Transverse colon (tissue), 4 donors: ENCODE results near the gene RBM39. TPM values are rescaled to one million over a fixed set of nuclear protein-coding genes. Genes with fewer than 3 reads are reported as not detected.
"Not testable (repeated sequence)": the region's sequence is repeated elsewhere in the genome, so short reads cannot be mapped to it uniquely, and the experiment has no call there.

Source experiments
- DNase-seq: peaks from one replicate; pipeline ENCODE4 v3.0.0-alpha.2; 2019
- H3K27ac ChIP-seq, 4 donors: fragments of 200-600 bp; sonication (generic); 2 replicates each; pipeline ENCODE4 v1.5.1; 2016 to 2018; ENCODE audit warnings: inconsistent platforms in 4 of 4
- H3K27me3 ChIP-seq: fragments of 200-600 bp; sonication (generic); 2 replicates; pipeline ENCODE4 v1.5.1; 2017; ENCODE audit warnings: inconsistent platforms
- H3K36me3 ChIP-seq, 4 donors: fragments of 200-600 bp; sonication (generic); 2 replicates each; pipeline ENCODE4 v1.5.1; 2017 to 2019; ENCODE audit warnings: inconsistent platforms in 4 of 4
- H3K4me1 ChIP-seq, 4 donors: fragments of 200-600 bp; sonication (generic); 2 replicates each; pipeline ENCODE4 v1.5.1; 2017 to 2020; ENCODE audit warnings: inconsistent platforms in 4 of 4
- H3K4me3 ChIP-seq, 4 donors: fragments of 200-600 bp; sonication (generic); 1 replicate in 1 of 4; 2 replicates in 3 of 4; pipeline versions ENCODE4 v1.5.1 to v1.6.1; 2017 to 2019; ENCODE audit warnings: inconsistent platforms in 4 of 4
- H3K9me3 ChIP-seq, 2 donors: fragments of 200-600 bp; sonication (generic); 2 replicates each; pipeline ENCODE4 v1.5.1; 2017 to 2019; ENCODE audit warnings: inconsistent platforms in 2 of 2
- CTCF ChIP-seq, 5 experiments: fragments of 200-600 bp in 3 of 5; fragments of 450-650 bp in 2 of 5; sonication (generic) in 3 of 5; IDR thresholded peaks; 1 replicate in 2 of 5; 2 replicates in 3 of 5; pipeline ENCODE4 v1.5.1; 2016 to 2017; ENCODE audit warnings: antibody characterized with exemption in 5 of 5, inconsistent platforms in 3 of 5, mild to moderate bottlenecking in 2 of 5, moderate library complexity in 1 of 5
- EP300 ChIP-seq: sonication (generic); formaldehyde crosslinking; IDR thresholded peaks from one replicate; pipeline ENCODE4 v1.6.1; 2017; ENCODE audit warnings: antibody characterized with exemption, low read depth
- POLR2A ChIP-seq: fragments of 450-650 bp; IDR thresholded peaks from one replicate; pipeline ENCODE4 v1.6.1; 2016; ENCODE audit warnings: antibody characterized with exemption, mild to moderate bottlenecking, moderate library complexity
- POLR2AphosphoS5 ChIP-seq, 3 donors: sonication (generic); formaldehyde crosslinking; IDR thresholded peaks; one replicate each; pipeline ENCODE4 v1.6.1; 2016; ENCODE audit warnings: antibody characterized with exemption in 3 of 3
- WGBS, 2 donors: methylation state at CpG; one replicate each; pipeline ENCODE4 v1.1.5; 2018; ENCODE audit warnings: low coverage in 1 of 2; 5-methylcytosine and 5-hydroxymethylcytosine counted together
- in situ Hi-C, 4 donors: fragments of 200-750 bp; cut with MboI; loops; one replicate each; pipeline versions ENCODE4 v1.15.0 to v1.15.1; 2017; ENCODE audit warnings: low sequenced_read_pairs in 3 of 4, low pct_ligation_motif_present in 1 of 4, low pct_unique_long_range_greater_than_20kb in 1 of 4
- intact Hi-C: fragments of 100-400 bp; cut with DNase I; formaldehyde crosslinking; loops from one replicate; pipeline ENCODE4 v1.15.1; 2023; ENCODE audit warnings: low total_unique reads
- total RNA-seq, 4 donors: library from RNA; depleted of rRNA; stranded (reverse); fragments of >200 nt; gene quantifications; one replicate each; pipeline ENCODE4 v1.1.0, GENCODE V29; 2016

RBM39 gene
- total RNA-seq, 4 donors from 2014 or later = 264 to 721 (median 416) TPM

- Histone ChIP-seq H3K27me3 (no peaks in the 10 kb centered on the region), H3K36me3 (peaks cover 0 to 99% (median 52%) of the 10 kb centered on the region in 4 donors), H3K4me3 (no peak overlapping the region), H3K9me3 (no peaks in the 10 kb centered on the region), H3K4me1 (peaks cover 0 to 6% (median under 1%) of the 10 kb centered on the region in 4 donors), H3K27ac (no peak overlapping the region)
- no peak for DNase-seq
- in situ Hi-C loops = loop anchor here in 2 of 4 donors (25.0 kb wide), 1 partner anchor 171 kb away; no protein-coding TSS in a partner anchor
- 88 to 93% methylated on average over 1 to 4 of the region's 4 CpGs for WGBS, 2 donors
- intact Hi-C loops = no loop called here
- TF ChIP-seq POLR2A = no peak
- no peak for TF ChIP-seq CTCF (IDR thresholded peaks at IDR 0.05)
- TF ChIP-seq POLR2AphosphoS5 (IDR thresholded peaks at IDR 0.05) = no peak
- TF ChIP-seq EP300 = no peak
Observed at GRCh38 chr20:35716330-35716729, 25.7 kb downstream of the RBM39 start.

- in situ Hi-C loops = loop anchor here in 2 of 4 donors (25.0 kb wide), 1 partner anchor 172 kb away; no protein-coding TSS in a partner anchor
- no peak overlapping the region for H3K4me3 ChIP-seq
- 81 to 100% methylated on average over 2 of the region's 2 CpGs for WGBS, 2 donors
- no peaks in the 10 kb centered on the region for H3K9me3 ChIP-seq
- intact Hi-C loops = no loop called here
- TF ChIP-seq POLR2A (no peak), CTCF (IDR thresholded peaks at IDR 0.05) (no peak), EP300 (no peak), POLR2AphosphoS5 (IDR thresholded peaks at IDR 0.05) (no peak)
- H3K27me3 ChIP-seq = no peaks in the 10 kb centered on the region
- H3K36me3 ChIP-seq = peaks cover 0 to 98% (median 52%) of the 10 kb centered on the region in 4 donors
- no peak for DNase-seq
- H3K27ac ChIP-seq = no peak overlapping the region
- peaks cover 0 to 11% (median 2%) of the 10 kb centered on the region in 4 donors for H3K4me1 ChIP-seq
Observed at GRCh38 chr20:35715652-35716051, 26.4 kb downstream of the RBM39 start.

GRCh38 chr20:35714127-35714526, 27.9 kb downstream of the RBM39 start:
- no peak for DNase-seq
- 67 to 70% methylated on average over 3 to 4 of the region's 4 CpGs for WGBS, 2 donors
- no peak overlapping the region for H3K4me3 ChIP-seq
- peaks cover 0 to 26% (median 7%) of the 10 kb centered on the region in 4 donors for H3K4me1 ChIP-seq
- no peak overlapping the region for H3K27ac ChIP-seq
- intact Hi-C loops = no loop called here
- TF ChIP-seq EP300 (no peak), CTCF (IDR thresholded peaks at IDR 0.05) (no peak), POLR2A (no peak), POLR2AphosphoS5 (IDR thresholded peaks at IDR 0.05) (no peak)
- H3K9me3 ChIP-seq = no peaks in the 10 kb centered on the region
- H3K27me3 ChIP-seq = no peaks in the 10 kb centered on the region
- H3K36me3 ChIP-seq = peaks cover 0 to 96% (median 48%) of the 10 kb centered on the region in 4 donors
- in situ Hi-C loops = loop anchor here in 2 of 4 donors (25.0 kb wide), 1 partner anchor 173 kb away; no protein-coding TSS in a partner anchor

GRCh38 chr20:35713120-35713519, 28.9 kb downstream of the RBM39 start:
- intact Hi-C loops, DNase-seq, H3K27me3 ChIP-seq, H3K4me3 ChIP-seq, H3K27ac ChIP-seq, H3K9me3 ChIP-seq: not testable (repeated sequence)
- H3K4me1 ChIP-seq = peaks cover 0 to 32% (median 8%) of the 10 kb centered on the region in 4 donors
- in situ Hi-C loops = loop anchor here in 2 of 4 donors (25.0 kb wide), 1 partner anchor 174 kb away; no protein-coding TSS in a partner anchor
- H3K36me3 ChIP-seq = peaks cover 0 to 96% (median 47%) of the 10 kb centered on the region in 4 donors
- WGBS, 2 donors = 88% methylated on average over 9 of the region's 9 CpGs; no CpG with 5 or more reads in 1 of the 2 donors
